Colonic mucosa (tissue), 4 donors: ENCODE measurements around the gene SLC25A19. TPM values are rescaled to one million over a fixed set of nuclear protein-coding genes. Genes with fewer than 3 reads are reported as not detected.

Experiments
- DNase-seq: peaks from one replicate; pipeline ENCODE4 v3.0.0-alpha.2; 2020
- H3K27ac ChIP-seq: fragments of 200-600 bp; one replicate; pipeline ENCODE4 v1.8.0; 2021
- H3K27me3 ChIP-seq: fragments of 200-600 bp; one replicate; pipeline ENCODE4 v1.8.0; 2021
- H3K36me3 ChIP-seq: fragments of 200-600 bp; one replicate; pipeline ENCODE4 v1.8.0; 2021
- H3K4me1 ChIP-seq: fragments of 200-600 bp; one replicate; pipeline ENCODE4 v1.8.0; 2021; ENCODE audit warnings: mild to moderate bottlenecking
- H3K4me3 ChIP-seq: fragments of 200-600 bp; one replicate; pipeline ENCODE4 v1.8.0; 2021
- H3K9ac ChIP-seq, 2 donors: one replicate each; pipeline ENCODE4 v1.7.0; 2013; ENCODE audit warnings: control low read depth in 2 of 2, low read depth in 2 of 2, low read length in 2 of 2
- H3K9me3 ChIP-seq: fragments of 200-600 bp; one replicate; pipeline ENCODE4 v1.8.0; 2021
- CTCF ChIP-seq: fragments of 200-600 bp; IDR thresholded peaks from one replicate; pipeline ENCODE4 v1.8.0; 2022; ENCODE audit warnings: antibody characterized with exemption, mild to moderate bottlenecking
- intact Hi-C: fragments of 100-400 bp; cut with DNase I; formaldehyde crosslinking; loops from one replicate; pipeline ENCODE4 v1.14.1; 2022
- total RNA-seq, 2 donors: library from RNA; stranded (reverse); fragmentation: NEBNext Ultra II Directional in 1 of 2; extraction: Animal tissue kit (Norgen Biotek cat#: 25700) in 1 of 2; gene quantifications; one replicate each; pipeline ENCODE4 v1.2.1, GENCODE V29; 2021
- donor health status: healthy.
- donor health status: DM: no; HTN: no; CAD: no.
- donor health status: DM: no; HTN: no; CAD: no.

Gene SLC25A19
- total RNA-seq, 2 donors from 2014 or later = 9.8 to 24.8 TPM

DNA sequence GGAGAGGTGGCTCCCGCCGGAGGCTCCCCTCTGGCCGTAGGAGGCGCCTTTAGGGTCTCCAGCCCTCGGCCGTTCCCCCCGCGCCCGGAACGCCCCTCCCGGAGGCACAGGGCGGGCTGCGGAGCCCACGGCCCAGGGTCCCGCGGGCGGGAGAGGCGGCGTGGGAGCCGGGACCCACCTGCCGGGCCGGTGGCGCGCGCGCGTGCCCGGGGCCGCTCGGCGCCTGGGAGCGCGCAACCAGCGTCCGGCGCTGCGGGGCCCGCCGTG lies 18.3 kb downstream of the SLC25A19 start, which contains the start of gene MIF4GD:
TSS of gene MIF4GD (minus strand) at position 266 of the 267 bp plus-strand sequence. CDS start 1,036 bp downstream, outside the sequence.
- Histone ChIP-seq H3K9ac (peak within 1 kb of the TSS; percentile 90 to 92), H3K4me1 (peaks cover 4% of the 10 kb centered on the region), H3K36me3 (no peaks in the 10 kb centered on the region), H3K9me3 (no peaks in the 10 kb centered on the region), H3K4me3 (peak within 1 kb of the TSS; percentile 92), H3K27me3 (no peaks in the 10 kb centered on the region), H3K27ac (peak within 1 kb of the TSS; percentile 90)
- intact Hi-C loops = no loop called here
- DNase-seq = no peak
- TF ChIP-seq CTCF = no peak

- H3K4me3 ChIP-seq = peak overlapping the region; percentile 92
- TF ChIP-seq CTCF = peak; percentile 33
- peak; percentile 73 for DNase-seq
- peak overlapping the region; percentile 90 for H3K27ac ChIP-seq
- H3K9ac ChIP-seq = peak overlapping the region; percentile 90 to 92
- H3K9me3 ChIP-seq = no peaks in the 10 kb centered on the region
- peaks cover 4% of the 10 kb centered on the region for H3K4me1 ChIP-seq
- no peaks in the 10 kb centered on the region for H3K27me3 ChIP-seq
- H3K36me3 ChIP-seq = peaks cover 4% of the 10 kb centered on the region
- intact Hi-C loops = no loop called here
Measured at GRCh38 chr17:75270218-75270965, 18.8 kb downstream of the SLC25A19 start.

DNA sequence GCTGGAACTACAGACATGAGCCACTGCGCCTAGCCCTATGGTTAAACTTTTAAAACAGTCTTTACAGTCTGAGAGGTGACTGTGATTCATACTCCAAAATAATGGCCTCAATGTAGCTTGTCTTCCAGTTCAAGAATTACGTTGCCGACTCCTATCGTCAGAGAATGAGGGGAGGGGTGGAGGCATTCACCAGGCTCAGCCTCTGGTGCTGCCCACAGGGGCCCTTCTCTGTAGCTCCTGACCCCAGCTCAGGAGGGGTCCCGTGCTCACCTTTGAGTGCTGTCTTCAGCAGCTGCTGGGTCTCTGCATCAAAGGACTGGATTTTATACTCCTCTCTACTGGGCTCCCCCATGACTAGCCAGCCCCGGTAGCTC lies 19.4 kb downstream of the SLC25A19 start:
- H3K9ac ChIP-seq = peak overlapping the region; percentile 90 to 92

DNA sequence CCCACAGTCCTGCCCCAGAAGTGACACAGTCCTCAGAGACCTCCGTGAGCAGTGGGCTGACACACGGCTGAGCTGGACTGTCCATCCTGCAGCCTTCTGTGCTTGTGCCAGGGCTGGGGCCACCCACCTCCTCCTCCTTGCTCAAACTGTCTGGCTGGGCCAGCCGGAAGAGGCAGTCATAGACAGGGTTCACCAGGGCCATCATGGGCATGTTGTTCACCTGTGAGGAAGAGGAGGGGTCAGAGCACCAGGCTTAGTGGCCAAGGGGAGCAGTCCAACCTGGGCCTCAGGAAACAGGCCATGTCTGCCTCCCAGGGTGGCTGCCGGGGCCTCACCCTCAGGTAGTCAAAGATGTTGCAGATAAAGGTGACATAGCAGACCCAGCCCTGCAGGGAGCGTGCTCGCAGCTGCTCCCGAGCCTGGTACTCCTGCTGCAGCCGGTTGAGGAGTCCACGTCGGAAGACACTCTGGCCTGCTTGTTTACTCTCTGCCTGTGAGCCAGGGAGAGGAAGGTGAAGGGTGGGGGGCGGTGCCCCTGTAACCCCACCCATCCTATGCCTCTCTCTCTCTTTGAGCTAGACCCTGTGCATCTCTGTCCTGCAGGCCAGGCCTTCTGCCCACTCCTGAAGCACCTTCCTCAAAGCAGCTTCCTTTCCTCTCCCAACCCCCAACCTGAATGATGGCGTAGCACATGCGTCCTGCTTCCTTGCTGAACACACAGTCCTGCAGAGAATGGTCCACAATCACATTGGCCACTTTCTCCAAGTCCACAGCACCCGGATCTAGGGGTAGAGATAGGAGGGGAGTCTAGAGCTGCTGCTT lies 21.6 kb downstream of the SLC25A19 start:
- TF ChIP-seq CTCF = no peak
- no peaks in the 10 kb centered on the region for H3K27me3 ChIP-seq
- peak overlapping the region; percentile 2 for H3K27ac ChIP-seq
- no peaks in the 10 kb centered on the region for H3K9me3 ChIP-seq
- H3K9ac ChIP-seq = peak overlapping the region in 1 of 2 donors; percentile 22
- H3K4me1 ChIP-seq = peaks cover 9% of the 10 kb centered on the region
- H3K36me3 ChIP-seq = peaks cover 5% of the 10 kb centered on the region
- peak; percentile 74 for DNase-seq
- intact Hi-C loops = no loop called here
- no peak overlapping the region for H3K4me3 ChIP-seq

More for the DNA sequence above, 19.4 kb downstream of the SLC25A19 start:
- H3K27me3 ChIP-seq = no peaks in the 10 kb centered on the region
- H3K4me3 ChIP-seq = peak overlapping the region; percentile 92
- DNase-seq = no peak
- no peaks in the 10 kb centered on the region for H3K9me3 ChIP-seq
- peaks cover 4% of the 10 kb centered on the region for H3K4me1 ChIP-seq
- intact Hi-C loops = no loop called here
- H3K27ac ChIP-seq = peak overlapping the region; percentile 90
- no peak for TF ChIP-seq CTCF
- peaks cover 5% of the 10 kb centered on the region for H3K36me3 ChIP-seq

DNA sequence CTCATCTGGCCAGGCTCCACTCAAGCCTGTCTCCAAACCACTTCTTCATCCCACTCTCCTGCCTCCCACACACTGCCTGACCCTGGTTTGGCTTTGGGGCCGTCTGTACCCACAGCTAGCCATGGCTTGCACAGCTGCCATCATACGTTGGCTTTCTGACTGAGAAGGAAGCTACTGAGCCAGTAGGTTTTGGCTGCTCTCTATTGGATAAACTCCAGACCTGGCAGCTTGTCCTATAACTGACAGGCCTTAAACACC lies 22.2 kb downstream of the SLC25A19 start:
- intact Hi-C loops = no loop called here
- Histone ChIP-seq H3K9ac (no peak overlapping the region), H3K9me3 (no peaks in the 10 kb centered on the region), H3K36me3 (peaks cover 5% of the 10 kb centered on the region), H3K4me3 (no peak overlapping the region), H3K4me1 (peaks cover 10% of the 10 kb centered on the region), H3K27me3 (no peaks in the 10 kb centered on the region), H3K27ac (no peak overlapping the region)
- TF ChIP-seq CTCF = no peak
- no peak for DNase-seq
